ENCODE results near the gene HARBI1.

Gene HARBI1

DNA sequence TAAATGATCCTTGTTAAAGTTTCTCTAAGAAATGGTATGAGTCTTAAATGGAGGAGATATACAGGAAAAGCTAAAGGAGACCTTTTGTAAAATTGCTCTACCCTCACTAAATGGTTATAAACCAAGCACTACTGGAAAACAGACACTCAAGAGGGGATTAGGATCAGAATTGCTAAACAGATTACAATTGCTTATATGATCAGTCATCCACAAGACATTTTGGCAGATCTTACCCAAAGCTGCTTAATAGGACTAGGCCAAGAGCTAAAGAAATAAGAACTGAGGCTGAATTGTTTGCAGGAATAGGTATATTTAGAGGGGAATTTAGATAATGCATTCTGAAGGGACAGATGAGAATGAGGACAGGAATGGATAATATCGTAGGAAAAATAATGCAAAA is 9.5 kb downstream of the HARBI1 start (continued):
- TF ChIP-seq, protein P1, sequence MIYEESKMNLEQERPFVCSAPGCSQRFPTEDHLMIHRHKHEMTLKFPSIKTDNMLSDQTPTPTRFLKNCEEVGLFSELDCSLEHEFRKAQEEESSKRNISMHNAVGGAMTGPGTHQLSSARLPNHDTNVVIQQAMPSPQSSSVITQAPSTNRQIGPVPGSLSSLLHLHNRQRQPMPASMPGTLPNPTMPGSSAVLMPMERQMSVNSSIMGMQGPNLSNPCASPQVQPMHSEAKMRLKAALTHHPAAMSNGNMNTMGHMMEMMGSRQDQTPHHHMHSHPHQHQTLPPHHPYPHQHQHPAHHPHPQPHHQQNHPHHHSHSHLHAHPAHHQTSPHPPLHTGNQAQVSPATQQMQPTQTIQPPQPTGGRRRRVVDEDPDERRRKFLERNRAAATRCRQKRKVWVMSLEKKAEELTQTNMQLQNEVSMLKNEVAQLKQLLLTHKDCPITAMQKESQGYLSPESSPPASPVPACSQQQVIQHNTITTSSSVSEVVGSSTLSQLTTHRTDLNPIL (CRISPR knock-in tag; IDR thresholded peaks at IDR 0.05; ENCODE audit: low read depth) = no peak
- TF ChIP-seq, protein P2, sequence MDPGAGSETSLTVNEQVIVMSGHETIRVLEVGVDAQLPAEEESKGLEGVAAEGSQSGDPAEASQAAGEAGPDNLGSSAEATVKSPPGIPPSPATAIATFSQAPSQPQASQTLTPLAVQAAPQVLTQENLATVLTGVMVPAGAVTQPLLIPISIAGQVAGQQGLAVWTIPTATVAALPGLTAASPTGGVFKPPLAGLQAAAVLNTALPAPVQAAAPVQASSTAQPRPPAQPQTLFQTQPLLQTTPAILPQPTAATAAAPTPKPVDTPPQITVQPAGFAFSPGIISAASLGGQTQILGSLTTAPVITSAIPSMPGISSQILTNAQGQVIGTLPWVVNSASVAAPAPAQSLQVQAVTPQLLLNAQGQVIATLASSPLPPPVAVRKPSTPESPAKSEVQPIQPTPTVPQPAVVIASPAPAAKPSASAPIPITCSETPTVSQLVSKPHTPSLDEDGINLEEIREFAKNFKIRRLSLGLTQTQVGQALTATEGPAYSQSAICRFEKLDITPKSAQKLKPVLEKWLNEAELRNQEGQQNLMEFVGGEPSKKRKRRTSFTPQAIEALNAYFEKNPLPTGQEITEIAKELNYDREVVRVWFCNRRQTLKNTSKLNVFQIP (CRISPR knock-in tag; IDR thresholded peaks at IDR 0.05; ENCODE audit: borderline replicate concordance, low read depth) = no peak
- TF ChIP-seq BACH2 (CRISPR knock-in tag; IDR thresholded peaks at IDR 0.05; ENCODE audit: borderline replicate concordance) (no peak), RARB (CRISPR knock-in tag; IDR thresholded peaks at IDR 0.05) (no peak)

DNA sequence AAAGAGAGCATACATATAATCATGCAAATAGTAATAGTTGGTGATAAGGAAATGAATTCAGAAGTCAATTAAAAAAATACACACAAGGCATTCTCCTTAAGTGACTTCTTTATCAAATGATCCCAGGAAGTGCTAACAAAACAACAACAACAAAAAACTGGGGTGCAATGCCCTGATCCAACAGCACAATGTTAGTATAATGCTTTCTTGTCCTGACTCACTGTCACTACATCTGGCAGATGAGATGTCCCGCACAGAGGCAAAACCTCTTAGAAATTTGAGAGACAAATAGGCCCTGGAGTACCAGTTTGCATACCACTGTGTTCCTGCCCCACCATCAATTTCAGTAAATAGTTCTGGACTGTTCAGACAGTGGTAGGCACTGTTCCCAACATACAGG is 12.2 kb downstream of the HARBI1 start:
- TF ChIP-seq, protein P2 (CRISPR knock-in tag; IDR thresholded peaks at IDR 0.05; ENCODE audit: borderline replicate concordance, low read depth) = no peak
- TF ChIP-seq, protein P3, sequence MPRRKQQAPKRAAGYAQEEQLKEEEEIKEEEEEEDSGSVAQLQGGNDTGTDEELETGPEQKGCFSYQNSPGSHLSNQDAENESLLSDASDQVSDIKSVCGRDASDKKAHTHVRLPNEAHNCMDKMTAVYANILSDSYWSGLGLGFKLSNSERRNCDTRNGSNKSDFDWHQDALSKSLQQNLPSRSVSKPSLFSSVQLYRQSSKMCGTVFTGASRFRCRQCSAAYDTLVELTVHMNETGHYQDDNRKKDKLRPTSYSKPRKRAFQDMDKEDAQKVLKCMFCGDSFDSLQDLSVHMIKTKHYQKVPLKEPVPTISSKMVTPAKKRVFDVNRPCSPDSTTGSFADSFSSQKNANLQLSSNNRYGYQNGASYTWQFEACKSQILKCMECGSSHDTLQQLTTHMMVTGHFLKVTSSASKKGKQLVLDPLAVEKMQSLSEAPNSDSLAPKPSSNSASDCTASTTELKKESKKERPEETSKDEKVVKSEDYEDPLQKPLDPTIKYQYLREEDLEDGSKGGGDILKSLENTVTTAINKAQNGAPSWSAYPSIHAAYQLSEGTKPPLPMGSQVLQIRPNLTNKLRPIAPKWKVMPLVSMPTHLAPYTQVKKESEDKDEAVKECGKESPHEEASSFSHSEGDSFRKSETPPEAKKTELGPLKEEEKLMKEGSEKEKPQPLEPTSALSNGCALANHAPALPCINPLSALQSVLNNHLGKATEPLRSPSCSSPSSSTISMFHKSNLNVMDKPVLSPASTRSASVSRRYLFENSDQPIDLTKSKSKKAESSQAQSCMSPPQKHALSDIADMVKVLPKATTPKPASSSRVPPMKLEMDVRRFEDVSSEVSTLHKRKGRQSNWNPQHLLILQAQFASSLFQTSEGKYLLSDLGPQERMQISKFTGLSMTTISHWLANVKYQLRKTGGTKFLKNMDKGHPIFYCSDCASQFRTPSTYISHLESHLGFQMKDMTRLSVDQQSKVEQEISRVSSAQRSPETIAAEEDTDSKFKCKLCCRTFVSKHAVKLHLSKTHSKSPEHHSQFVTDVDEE (CRISPR knock-in tag; IDR thresholded peaks at IDR 0.05) = no peak
- TF ChIP-seq PPARA (CRISPR knock-in tag; IDR thresholded peaks at IDR 0.05; ENCODE audit: borderline replicate concordance) (no peak), ZNF8 (CRISPR knock-in tag; IDR thresholded peaks at IDR 0.05) (no peak), CSDC2 (CRISPR knock-in tag; IDR thresholded peaks at IDR 0.05) (no peak), ZC3H10 (CRISPR knock-in tag; IDR thresholded peaks at IDR 0.05) (no peak), ESRRG (CRISPR knock-in tag; IDR thresholded peaks at IDR 0.05) (no peak), RARB (CRISPR knock-in tag; IDR thresholded peaks at IDR 0.05) (no peak), OSR1 (CRISPR knock-in tag; IDR thresholded peaks at IDR 0.05) (no peak), ZFP30 (CRISPR knock-in tag; IDR thresholded peaks at IDR 0.05) (no peak), TOX (CRISPR knock-in tag; IDR thresholded peaks at IDR 0.05; ENCODE audit: borderline replicate concordance) (no peak), BACH2 (CRISPR knock-in tag; IDR thresholded peaks at IDR 0.05; ENCODE audit: borderline replicate concordance) (no peak), ZNF565 (CRISPR knock-in tag; conservative IDR thresholded peaks at IDR 0.05; ENCODE audit: low read depth) (no peak)
- TF ChIP-seq, protein P4, sequence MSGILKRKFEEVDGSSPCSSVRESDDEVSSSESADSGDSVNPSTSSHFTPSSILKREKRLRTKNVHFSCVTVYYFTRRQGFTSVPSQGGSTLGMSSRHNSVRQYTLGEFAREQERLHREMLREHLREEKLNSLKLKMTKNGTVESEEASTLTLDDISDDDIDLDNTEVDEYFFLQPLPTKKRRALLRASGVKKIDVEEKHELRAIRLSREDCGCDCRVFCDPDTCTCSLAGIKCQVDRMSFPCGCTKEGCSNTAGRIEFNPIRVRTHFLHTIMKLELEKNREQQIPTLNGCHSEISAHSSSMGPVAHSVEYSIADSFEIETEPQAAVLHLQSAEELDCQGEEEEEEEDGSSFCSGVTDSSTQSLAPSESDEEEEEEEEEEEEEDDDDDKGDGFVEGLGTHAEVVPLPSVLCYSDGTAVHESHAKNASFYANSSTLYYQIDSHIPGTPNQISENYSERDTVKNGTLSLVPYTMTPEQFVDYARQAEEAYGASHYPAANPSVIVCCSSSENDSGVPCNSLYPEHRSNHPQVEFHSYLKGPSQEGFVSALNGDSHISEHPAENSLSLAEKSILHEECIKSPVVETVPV (CRISPR knock-in tag; IDR thresholded peaks at IDR 0.05) = no peak
- TF ChIP-seq, protein P1 (CRISPR knock-in tag; IDR thresholded peaks at IDR 0.05; ENCODE audit: low read depth) = no peak
- TF ChIP-seq, protein P5, sequence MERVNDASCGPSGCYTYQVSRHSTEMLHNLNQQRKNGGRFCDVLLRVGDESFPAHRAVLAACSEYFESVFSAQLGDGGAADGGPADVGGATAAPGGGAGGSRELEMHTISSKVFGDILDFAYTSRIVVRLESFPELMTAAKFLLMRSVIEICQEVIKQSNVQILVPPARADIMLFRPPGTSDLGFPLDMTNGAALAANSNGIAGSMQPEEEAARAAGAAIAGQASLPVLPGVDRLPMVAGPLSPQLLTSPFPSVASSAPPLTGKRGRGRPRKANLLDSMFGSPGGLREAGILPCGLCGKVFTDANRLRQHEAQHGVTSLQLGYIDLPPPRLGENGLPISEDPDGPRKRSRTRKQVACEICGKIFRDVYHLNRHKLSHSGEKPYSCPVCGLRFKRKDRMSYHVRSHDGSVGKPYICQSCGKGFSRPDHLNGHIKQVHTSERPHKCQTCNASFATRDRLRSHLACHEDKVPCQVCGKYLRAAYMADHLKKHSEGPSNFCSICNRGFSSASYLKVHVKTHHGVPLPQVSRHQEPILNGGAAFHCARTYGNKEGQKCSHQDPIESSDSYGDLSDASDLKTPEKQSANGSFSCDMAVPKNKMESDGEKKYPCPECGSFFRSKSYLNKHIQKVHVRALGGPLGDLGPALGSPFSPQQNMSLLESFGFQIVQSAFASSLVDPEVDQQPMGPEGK (CRISPR knock-in tag; IDR thresholded peaks at IDR 0.05; ENCODE audit: borderline replicate concordance) = no peak
- no peak for ATAC-seq

Measured in SK-N-SH treated with all-trans-retinoic acid at 6 μM for 48 hours (cell line).